Tibial artery (tissue), 4 donors: ENCODE results near the gene KCNA2.
A peak's percentile ranks its signal among the peaks of the same experiment; 100 is the strongest.

Experiments used
- DNase-seq, 2 donors: peaks; one replicate each; pipeline ENCODE4 v3.0.0-alpha.2; 2019
- H3K27ac ChIP-seq, 2 donors: fragments of 200-600 bp; sonication (generic) in 1 of 2; 1 replicate in 1 of 2; 2 replicates in 1 of 2; pipeline ENCODE4 v1.5.1; 2018 to 2019; ENCODE audit warnings: mild to moderate bottlenecking in 1 of 2
- H3K27me3 ChIP-seq, 2 donors: fragments of 200-600 bp; sonication (generic) in 1 of 2; one replicate each; pipeline versions ENCODE4 v1.5.1 to v1.6.0; 2016 to 2019
- H3K36me3 ChIP-seq, 3 donors: fragments of 200-600 bp; sonication (generic) in 2 of 3; one replicate each; pipeline ENCODE4 v1.5.1; 2016 to 2019; ENCODE audit warnings: mild to moderate bottlenecking in 2 of 3
- H3K4me1 ChIP-seq, 4 donors: fragments of 200-600 bp; sonication (generic) in 2 of 4; 1 replicate in 3 of 4; 2 replicates in 1 of 4; pipeline ENCODE4 v1.5.1; 2016 to 2019
- H3K4me3 ChIP-seq, 2 donors: fragments of 200-600 bp; sonication (generic) in 1 of 2; 1 replicate in 1 of 2; 2 replicates in 1 of 2; pipeline ENCODE4 v1.5.1; 2018 to 2019; ENCODE audit warnings: mild to moderate bottlenecking in 2 of 2
- H3K9me3 ChIP-seq, 3 donors: fragments of 200-600 bp; sonication (generic) in 1 of 3; one replicate each; pipeline ENCODE4 v1.5.1; 2016 to 2019
- CTCF ChIP-seq, 2 experiments: fragments of 200-600 bp in 1 of 2; fragments of 450-650 bp in 1 of 2; IDR thresholded peaks; one replicate each; pipeline ENCODE4 v1.5.1; 2017 to 2019; ENCODE audit warnings: antibody characterized with exemption in 2 of 2, mild to moderate bottlenecking in 1 of 2, moderate library complexity in 1 of 2
- intact Hi-C: fragments of 100-400 bp; cut with DNase I; formaldehyde crosslinking; loops from one replicate; pipeline ENCODE4 v1.15.0; 2023; ENCODE audit warnings: low total_unique reads

Gene KCNA2

GRCh38 chr1:110637475-110637874, 31.3 kb upstream of the KCNA2 start:
- no peak overlapping the region for H3K27ac ChIP-seq

GRCh38 chr1:110636149-110636935, 30.2 kb upstream of the KCNA2 start:
- intact Hi-C loops = no loop called here
- no peak for DNase-seq
- no peaks in the 10 kb centered on the region for H3K36me3 ChIP-seq
- H3K27me3 ChIP-seq = no peaks in the 10 kb centered on the region
- H3K27ac ChIP-seq = no peak overlapping the region
- no peak for TF ChIP-seq CTCF (IDR thresholded peaks at IDR 0.05)
- no peak overlapping the region for H3K4me3 ChIP-seq
- H3K4me1 ChIP-seq = peaks cover 0 to 22% (median 15%) of the 10 kb centered on the region in 4 donors
- H3K9me3 ChIP-seq = no peaks in the 10 kb centered on the region

More at GRCh38 chr1:110637475-110637874, 31.3 kb upstream of the KCNA2 start:
- intact Hi-C loops = no loop called here
- Histone ChIP-seq H3K4me1 (peaks cover 0 to 22% (median 15%) of the 10 kb centered on the region in 4 donors), H3K4me3 (no peak overlapping the region), H3K36me3 (no peaks in the 10 kb centered on the region), H3K27me3 (no peaks in the 10 kb centered on the region), H3K9me3 (no peaks in the 10 kb centered on the region)
- no peak for TF ChIP-seq CTCF (IDR thresholded peaks at IDR 0.05)
- no peak for DNase-seq

- Histone ChIP-seq H3K27ac (no peak overlapping the region), H3K4me3 (no peak overlapping the region), H3K27me3 (no peaks in the 10 kb centered on the region), H3K36me3 (no peaks in the 10 kb centered on the region), H3K4me1 (peaks cover 0 to 22% (median 15%) of the 10 kb centered on the region in 4 donors), H3K9me3 (no peaks in the 10 kb centered on the region)
- DNase-seq = no peak
- intact Hi-C loops = no loop called here
- no peak for TF ChIP-seq CTCF (IDR thresholded peaks at IDR 0.05)
Observed at GRCh38 chr1:110635434-110635833, 29.3 kb upstream of the KCNA2 start.

DNA sequence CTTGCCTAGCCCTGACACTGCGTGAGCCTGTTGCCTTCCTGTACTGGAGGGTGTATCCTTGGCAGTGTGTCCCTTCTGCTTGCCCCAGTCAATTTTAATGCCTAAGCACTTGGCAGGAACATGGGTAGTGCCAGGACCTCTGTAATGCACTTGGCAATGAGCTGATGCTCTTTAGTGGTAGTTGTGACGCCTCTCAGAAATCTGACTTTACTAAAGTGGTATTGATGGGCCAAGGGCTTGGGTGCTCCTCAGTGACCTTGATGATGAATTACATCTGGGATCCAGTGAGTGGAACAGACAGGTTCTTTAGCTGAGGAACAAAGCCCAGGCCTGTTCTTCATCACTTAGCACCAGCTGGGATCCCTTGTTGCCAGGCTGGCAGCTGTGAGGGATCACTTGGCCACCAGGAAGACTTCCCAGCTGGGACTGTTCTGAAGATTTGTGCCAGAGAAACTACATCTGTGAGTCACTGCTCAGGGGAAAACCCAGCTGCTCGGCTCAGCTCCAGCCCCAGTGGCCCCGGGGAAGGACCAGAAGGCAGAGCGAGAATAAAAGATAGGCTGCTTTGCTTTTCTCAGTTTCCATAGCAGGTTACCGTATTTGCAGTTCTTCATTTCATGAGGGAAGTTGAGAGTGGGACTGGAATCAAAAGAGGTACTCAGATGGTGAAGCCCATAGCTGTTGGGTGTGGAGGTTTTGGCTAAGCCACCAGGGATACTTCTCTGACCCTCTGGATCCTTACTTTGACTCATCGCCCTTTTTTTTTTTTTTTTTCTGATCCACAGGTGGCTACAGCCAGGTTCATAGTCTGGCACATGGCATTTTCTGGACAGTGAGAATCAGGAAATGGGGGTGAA, 28.5 kb upstream of the KCNA2 start:
- Histone ChIP-seq H3K4me3 (no peak overlapping the region), H3K9me3 (no peaks in the 10 kb centered on the region), H3K27me3 (no peaks in the 10 kb centered on the region), H3K36me3 (no peaks in the 10 kb centered on the region), H3K4me1 (peaks cover 0 to 18% (median 13%) of the 10 kb centered on the region in 4 donors), H3K27ac (no peak overlapping the region)
- intact Hi-C loops = loop anchor here (5.0 kb wide), 1 partner anchor 128 kb away; no protein-coding TSS in a partner anchor
- peak; percentile 60 to 80 for DNase-seq
- no peak for TF ChIP-seq CTCF (IDR thresholded peaks at IDR 0.05)

DNA sequence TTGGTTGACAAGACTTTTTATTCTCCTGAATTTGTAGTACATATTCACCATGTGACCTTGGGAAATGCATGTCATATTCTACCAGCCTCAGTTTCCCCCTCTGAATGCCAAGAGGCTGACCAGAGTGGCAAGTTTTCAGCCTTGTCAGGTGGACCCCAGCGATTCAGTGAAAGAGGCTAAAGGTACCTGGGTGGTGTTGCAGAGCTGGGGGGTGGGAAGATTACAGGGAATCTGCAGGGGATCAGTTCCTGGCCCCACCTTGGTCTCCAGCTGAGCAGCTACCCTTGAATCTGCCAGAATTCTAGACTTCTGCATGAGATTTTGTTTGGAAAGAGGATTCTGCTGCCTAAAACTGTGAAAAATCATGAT, 27.9 kb upstream of the KCNA2 start:
- Histone ChIP-seq H3K27me3 (no peaks in the 10 kb centered on the region), H3K9me3 (no peaks in the 10 kb centered on the region), H3K4me3 (no peak overlapping the region), H3K36me3 (no peaks in the 10 kb centered on the region), H3K4me1 (peaks cover 0 to 17% (median 13%) of the 10 kb centered on the region in 4 donors), H3K27ac (no peak overlapping the region)
- TF ChIP-seq CTCF (IDR thresholded peaks at IDR 0.05) = no peak
- intact Hi-C loops = loop anchor here (5.0 kb wide), 1 partner anchor 128 kb away; no protein-coding TSS in a partner anchor
- no peak for DNase-seq
